ENCODE data around the gene ALDH1A1.

The ALDH1A1 gene

GRCh38 chr9:72952914-72953313 is at the start of gene ALDH1A1:
Gene ALDH1A1, minus strand, starts transcription at chr9:72953053. Its CDS starts 53 bp downstream, at chr9:72953000.
- no peaks in the 10 kb centered on the region for H3K36me3 Mint-ChIP-seq
- no peak within 1 kb of the TSS for H3K4me3 Mint-ChIP-seq
- peaks cover 13% of the 10 kb centered on the region for H3K27me3 Mint-ChIP-seq
- no peaks in the 10 kb centered on the region for H3K4me1 Mint-ChIP-seq
- no peaks in the 10 kb centered on the region for H3K9me3 Mint-ChIP-seq
- no peak within 1 kb of the TSS for H3K27ac Mint-ChIP-seq

DNA sequence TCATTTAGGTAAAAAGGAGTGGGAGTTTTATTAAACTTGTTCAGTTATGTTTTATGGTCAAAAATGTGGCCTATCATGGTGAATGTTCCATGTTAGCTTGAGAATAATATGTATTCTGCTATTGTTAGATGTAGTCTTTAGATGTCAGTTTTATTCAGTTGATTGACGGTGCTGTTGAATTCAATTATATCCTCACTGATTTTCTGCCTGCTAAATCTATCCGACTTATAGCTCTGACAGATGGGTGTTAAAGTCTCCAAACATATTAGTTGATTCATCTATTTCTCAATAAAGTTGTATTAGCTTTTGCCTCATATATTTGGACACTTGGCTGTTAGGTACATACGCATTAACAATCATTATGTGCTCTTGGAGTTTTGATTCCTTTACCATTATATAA is 49.0 kb upstream of the ALDH1A1 start:
- Mint-ChIP-seq H3K36me3 (no peaks in the 10 kb centered on the region), H3K4me3 (no peak overlapping the region), H3K27me3 (peaks cover 16% of the 10 kb centered on the region)

DNA sequence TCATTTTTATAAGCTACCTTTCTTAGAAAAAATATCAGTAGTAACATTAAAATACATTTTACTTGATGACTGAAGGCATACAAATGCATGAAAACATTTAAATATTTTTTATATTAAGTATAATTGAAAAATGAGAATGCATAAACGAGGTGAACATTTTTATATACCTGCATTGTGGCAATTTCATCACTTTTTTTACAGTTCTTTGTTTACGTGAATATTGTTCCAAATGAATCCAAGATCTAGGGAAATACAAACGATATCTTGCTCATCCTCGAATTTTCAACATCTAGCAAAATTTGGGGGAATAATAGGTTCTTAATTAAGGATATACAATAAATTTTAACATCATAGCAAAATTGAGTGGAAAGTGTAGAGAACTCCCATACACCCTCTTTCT is 45.5 kb upstream of the ALDH1A1 start:
- Mint-ChIP-seq H3K9me3 (no peaks in the 10 kb centered on the region), H3K4me1 (peaks cover 3% of the 10 kb centered on the region), H3K27me3 (peaks cover 4% of the 10 kb centered on the region), H3K27ac (no peak overlapping the region), H3K36me3 (no peaks in the 10 kb centered on the region), H3K4me3 (no peak overlapping the region)

More for the DNA sequence above, 49.0 kb upstream of the ALDH1A1 start:
- Mint-ChIP-seq H3K4me1 (peaks cover 3% of the 10 kb centered on the region), H3K27ac (no peak overlapping the region), H3K9me3 (no peaks in the 10 kb centered on the region)

- Mint-ChIP-seq H3K9me3 (no peaks in the 10 kb centered on the region), H3K27ac (no peak overlapping the region), H3K27me3 (peaks cover 7% of the 10 kb centered on the region), H3K36me3 (no peaks in the 10 kb centered on the region), H3K4me3 (no peak overlapping the region), H3K4me1 (peaks cover 3% of the 10 kb centered on the region)
These were observed 44.6 kb upstream of the ALDH1A1 start for GRCh38 chr9:72997387-72997995.

GRCh38 chr9:72996684-72997314 is 43.9 kb upstream of the ALDH1A1 start:
- no peak overlapping the region for H3K4me3 Mint-ChIP-seq
- no peaks in the 10 kb centered on the region for H3K36me3 Mint-ChIP-seq
- peaks cover 10% of the 10 kb centered on the region for H3K27me3 Mint-ChIP-seq
- H3K9me3 Mint-ChIP-seq, result no peaks in the 10 kb centered on the region
- H3K4me1 Mint-ChIP-seq, result peaks cover 3% of the 10 kb centered on the region
- H3K27ac Mint-ChIP-seq, result no peak overlapping the region

GRCh38 chr9:72996114-72996513 is 43.3 kb upstream of the ALDH1A1 start:
- H3K9me3 Mint-ChIP-seq, result no peaks in the 10 kb centered on the region
- H3K4me3 Mint-ChIP-seq, result no peak overlapping the region
- H3K4me1 Mint-ChIP-seq, result peaks cover 3% of the 10 kb centered on the region
- H3K36me3 Mint-ChIP-seq, result no peaks in the 10 kb centered on the region
- H3K27me3 Mint-ChIP-seq, result peaks cover 10% of the 10 kb centered on the region
- no peak overlapping the region for H3K27ac Mint-ChIP-seq

- Mint-ChIP-seq H3K27me3 (peaks cover 10% of the 10 kb centered on the region), H3K4me3 (no peak overlapping the region), H3K4me1 (peaks cover 3% of the 10 kb centered on the region), H3K9me3 (no peaks in the 10 kb centered on the region), H3K36me3 (no peaks in the 10 kb centered on the region), H3K27ac (no peak overlapping the region)
These were observed 42.5 kb upstream of the ALDH1A1 start for GRCh38 chr9:72995131-72996024.

- no peaks in the 10 kb centered on the region for H3K9me3 Mint-ChIP-seq
- H3K36me3 Mint-ChIP-seq, result no peaks in the 10 kb centered on the region
- no peak overlapping the region for H3K27ac Mint-ChIP-seq
- H3K27me3 Mint-ChIP-seq, result peaks cover 6% of the 10 kb centered on the region
- H3K4me3 Mint-ChIP-seq, result no peak overlapping the region
- no peaks in the 10 kb centered on the region for H3K4me1 Mint-ChIP-seq
These were observed 38.9 kb upstream of the ALDH1A1 start for GRCh38 chr9:72991772-72992171.

DNA sequence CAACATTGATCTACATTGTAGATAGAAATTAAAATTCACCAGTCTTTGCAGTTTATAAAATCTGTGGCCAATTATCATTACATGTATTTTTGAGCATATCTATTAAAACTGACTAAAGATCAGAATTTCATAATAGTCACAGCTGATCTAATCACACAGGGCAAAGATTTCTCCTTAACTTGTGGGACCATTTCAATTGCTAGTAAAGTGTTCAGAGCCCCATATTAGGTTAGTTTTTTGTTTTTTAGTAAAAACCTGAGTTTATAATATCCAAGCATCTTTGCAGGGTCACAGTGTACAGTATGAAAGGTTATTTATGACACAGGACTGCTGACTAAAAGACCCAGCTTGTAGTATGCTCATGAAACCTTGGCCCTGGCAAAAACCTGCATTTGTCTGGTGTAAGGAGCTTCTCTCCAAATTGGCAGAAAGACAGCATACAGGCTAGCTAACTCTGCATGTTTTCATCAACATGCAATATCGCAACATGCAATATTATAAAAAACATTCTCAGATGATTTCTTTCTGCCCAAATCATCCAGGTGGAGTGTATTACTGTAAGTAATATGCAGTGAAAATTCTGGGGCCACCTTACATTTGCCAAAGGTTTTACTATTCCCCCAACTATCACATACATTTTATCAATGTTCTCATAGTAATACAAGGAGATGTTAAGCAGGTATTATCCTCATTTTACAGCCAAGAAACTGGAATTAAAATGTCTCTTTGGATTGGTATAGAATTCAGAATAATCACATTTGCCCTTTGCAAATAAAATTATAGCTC is 37.7 kb upstream of the ALDH1A1 start:
- no peaks in the 10 kb centered on the region for H3K36me3 Mint-ChIP-seq
- no peak overlapping the region for H3K27ac Mint-ChIP-seq

GRCh38 chr9:72986522-72987116 is 33.8 kb upstream of the ALDH1A1 start:
- no peaks in the 10 kb centered on the region for H3K9me3 Mint-ChIP-seq

More for the DNA sequence above, 37.7 kb upstream of the ALDH1A1 start:
- Mint-ChIP-seq H3K4me1 (no peaks in the 10 kb centered on the region), H3K4me3 (no peak overlapping the region), H3K9me3 (no peaks in the 10 kb centered on the region), H3K27me3 (peaks cover 6% of the 10 kb centered on the region)

DNA sequence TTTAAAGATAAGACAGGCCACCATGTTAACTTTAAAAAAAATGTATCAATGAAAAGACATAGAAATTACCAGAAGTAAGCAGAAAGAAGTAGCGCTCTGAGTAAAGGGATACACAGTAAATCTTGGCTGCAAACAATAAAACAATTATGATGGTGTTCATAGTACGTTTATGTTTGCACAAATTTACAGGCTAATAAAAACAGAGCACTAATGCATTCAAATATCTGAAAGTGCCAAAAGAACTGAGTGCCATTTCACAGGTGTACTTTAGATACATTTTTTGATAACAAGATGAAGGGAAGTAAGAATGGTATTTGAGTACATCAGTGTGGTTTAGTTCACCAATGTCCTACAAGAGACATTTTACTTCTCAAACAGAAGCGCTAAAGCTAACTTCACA is 32.9 kb upstream of the ALDH1A1 start:
- Mint-ChIP-seq H3K36me3 (no peaks in the 10 kb centered on the region), H3K9me3 (no peaks in the 10 kb centered on the region), H3K27me3 (peaks cover 2% of the 10 kb centered on the region), H3K4me3 (no peak overlapping the region), H3K27ac (no peak overlapping the region), H3K4me1 (no peaks in the 10 kb centered on the region)

More at GRCh38 chr9:72986522-72987116, 33.8 kb upstream of the ALDH1A1 start:
- H3K4me3 Mint-ChIP-seq, result no peak overlapping the region
- no peaks in the 10 kb centered on the region for H3K27me3 Mint-ChIP-seq
- no peaks in the 10 kb centered on the region for H3K36me3 Mint-ChIP-seq
- no peaks in the 10 kb centered on the region for H3K4me1 Mint-ChIP-seq
- H3K27ac Mint-ChIP-seq, result no peak overlapping the region

DNA sequence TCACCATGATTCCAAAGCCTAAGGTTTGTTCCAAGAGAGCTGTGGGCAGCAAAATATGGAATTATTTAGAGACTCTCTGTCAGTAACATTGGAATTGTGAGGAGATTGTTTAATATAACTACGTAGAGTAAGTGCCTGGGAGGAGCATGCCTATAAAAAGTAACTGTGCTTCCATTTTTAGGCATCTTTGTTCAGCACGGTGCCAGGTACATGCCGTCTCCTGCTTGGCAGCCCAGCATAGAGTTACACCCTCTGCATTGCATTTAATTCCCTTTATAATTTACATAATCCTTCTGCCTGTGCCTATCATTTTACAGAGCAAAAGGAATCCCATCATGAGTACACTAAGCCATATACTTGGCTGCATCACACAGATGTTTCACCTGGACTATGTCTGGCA is 32.1 kb upstream of the ALDH1A1 start:
- no peaks in the 10 kb centered on the region for H3K36me3 Mint-ChIP-seq
- no peak overlapping the region for H3K4me3 Mint-ChIP-seq
- H3K27me3 Mint-ChIP-seq, result peaks cover 2% of the 10 kb centered on the region
- no peak overlapping the region for H3K27ac Mint-ChIP-seq
- H3K9me3 Mint-ChIP-seq, result no peaks in the 10 kb centered on the region
- no peaks in the 10 kb centered on the region for H3K4me1 Mint-ChIP-seq

DNA sequence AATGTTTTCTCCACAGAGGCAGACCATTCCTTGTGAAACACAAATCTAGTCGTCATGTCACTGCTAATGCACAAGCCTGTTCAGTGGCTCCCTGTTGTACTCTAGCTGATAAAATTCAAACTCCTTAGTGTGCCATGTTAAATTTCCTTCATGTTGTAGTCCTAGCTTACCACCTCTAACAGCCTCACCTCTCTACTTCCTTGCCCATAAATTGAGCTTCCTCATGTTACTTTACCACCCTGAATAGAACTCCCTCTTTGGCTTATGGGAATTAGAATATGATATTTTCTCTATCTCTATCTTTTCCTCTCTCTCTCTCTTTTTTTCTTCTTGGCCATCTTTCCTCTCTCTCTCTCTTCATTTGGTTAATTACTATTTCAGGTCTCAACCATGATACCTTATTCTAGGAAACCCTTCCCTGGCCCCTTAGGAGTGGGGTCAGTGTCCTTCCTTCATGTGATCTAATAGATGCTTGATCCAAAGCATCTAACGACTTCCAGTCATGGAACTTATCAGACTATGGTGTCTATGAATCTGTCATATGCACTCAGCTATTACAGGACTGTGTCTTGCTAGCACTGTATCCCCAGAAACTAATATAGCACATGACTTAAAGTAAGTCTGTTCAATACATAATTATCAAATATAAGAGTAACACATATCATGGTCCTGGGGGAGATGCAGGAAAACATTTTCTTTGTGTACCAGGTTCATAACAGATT is 31.5 kb upstream of the ALDH1A1 start:
- H3K4me1 Mint-ChIP-seq, result no peaks in the 10 kb centered on the region
- H3K27me3 Mint-ChIP-seq, result peaks cover 2% of the 10 kb centered on the region
- no peaks in the 10 kb centered on the region for H3K36me3 Mint-ChIP-seq
- H3K27ac Mint-ChIP-seq, result no peak overlapping the region
- H3K9me3 Mint-ChIP-seq, result no peaks in the 10 kb centered on the region
- H3K4me3 Mint-ChIP-seq, result no peak overlapping the region

DNA sequence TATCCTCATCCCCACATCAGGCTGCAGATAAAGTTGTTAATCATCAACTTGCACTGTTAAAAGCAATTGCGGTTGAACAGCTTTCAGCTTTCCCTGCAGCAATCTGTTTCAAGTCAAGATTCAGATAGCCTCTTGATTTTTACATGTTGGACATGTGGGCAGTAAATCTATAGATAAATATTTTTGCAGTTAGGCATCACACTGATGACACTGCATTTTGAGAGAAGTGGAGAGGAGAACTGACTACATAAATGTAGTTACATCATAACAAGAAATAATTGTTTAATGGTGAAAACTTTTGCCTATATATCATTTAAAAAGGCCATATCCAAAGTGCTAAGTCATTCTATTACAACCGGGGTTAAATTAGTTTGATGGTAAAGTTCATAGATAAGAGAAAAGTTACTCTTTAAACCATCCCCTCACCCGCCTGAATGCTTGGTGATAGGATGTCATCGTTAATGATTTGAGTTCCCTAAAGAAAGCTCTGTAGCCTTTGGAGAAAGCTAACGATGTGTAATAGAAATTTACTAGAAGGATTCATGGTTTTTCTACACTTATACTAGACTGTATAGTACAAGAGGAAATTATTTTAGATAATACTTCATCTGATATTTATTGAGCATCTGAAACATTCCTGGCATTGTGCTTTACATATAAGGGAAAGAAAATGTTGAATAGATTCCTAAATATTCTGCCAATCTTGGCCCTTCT is 30.8 kb upstream of the ALDH1A1 start:
- no peaks in the 10 kb centered on the region for H3K4me1 Mint-ChIP-seq
- peaks cover 2% of the 10 kb centered on the region for H3K27me3 Mint-ChIP-seq
- H3K27ac Mint-ChIP-seq, result no peak overlapping the region
- H3K36me3 Mint-ChIP-seq, result no peaks in the 10 kb centered on the region
- H3K9me3 Mint-ChIP-seq, result no peaks in the 10 kb centered on the region
- no peak overlapping the region for H3K4me3 Mint-ChIP-seq
